Neural progenitor cell (in vitro differentiated cells): ENCODE data around the gene POLDIP3. TPM values are rescaled to one million over a fixed set of nuclear protein-coding genes. Genes with fewer than 3 reads are reported as not detected.

ENCODE experiments used
- DNase-seq: peaks from one replicate; pipeline ENCODE4 v3.0.0-alpha.2; 2016; ENCODE audit warnings: low spot score
- H2AFZ ChIP-seq: fragments of 200-600 bp; sonication (generic); replicated peaks from 2 replicates; pipeline ENCODE4 v1.6.1; 2016; ENCODE audit warnings: antibody characterized with exemption
- H3F3A ChIP-seq: fragments of 200-600 bp; sonication (generic); 2 replicates; pipeline ENCODE4 v1.6.1; 2016; ENCODE audit warnings: antibody characterized with exemption, low read depth
- H3K27ac ChIP-seq: fragments of 200-600 bp; sonication (generic); 2 replicates; pipeline ENCODE4 v1.5.1; 2016; ENCODE audit warnings: mild to moderate bottlenecking
- H3K27me3 ChIP-seq: fragments of 200-600 bp; sonication (generic); 2 replicates; pipeline ENCODE4 v1.6.1; 2016; ENCODE audit warnings: mild to moderate bottlenecking, moderate library complexity
- H3K36me3 ChIP-seq: fragments of 200-600 bp; sonication (generic); 2 replicates; pipeline ENCODE4 v1.5.1; 2016
- H3K4me1 ChIP-seq: fragments of 200-600 bp; sonication (generic); 2 replicates; pipeline ENCODE4 v1.6.1; 2016; ENCODE audit warnings: mixed run types
- H3K4me2 ChIP-seq: fragments of 200-600 bp; sonication (generic); 2 replicates; pipeline ENCODE4 v1.6.1; 2016
- H3K4me3 ChIP-seq: fragments of 200-600 bp; sonication (generic); 2 replicates; pipeline ENCODE4 v1.5.1; 2016
- H3K79me2 ChIP-seq: fragments of 200-600 bp; sonication (generic); 2 replicates; pipeline ENCODE4 v1.6.1; 2016; ENCODE audit warnings: low read depth
- H3K9ac ChIP-seq: fragments of 200-600 bp; sonication (generic); 2 replicates; pipeline ENCODE4 v1.6.1; 2016
- H3K9me3 ChIP-seq: fragments of 200-600 bp; sonication (generic); 2 replicates; pipeline ENCODE4 v1.5.1; 2016; ENCODE audit warnings: low read depth
- H4K20me1 ChIP-seq: fragments of 200-600 bp; sonication (generic); 2 replicates; pipeline ENCODE4 v1.6.1; 2016; ENCODE audit warnings: low read depth
- H3K27ac Mint-ChIP-seq: 3 replicates; pipeline ENCODE4 v1.8.0; 2021; ENCODE audit warnings: mixed read lengths
- H3K27me3 Mint-ChIP-seq: 2 replicates; pipeline ENCODE4 v1.8.0; 2022; ENCODE audit warnings: low read depth, mild to moderate bottlenecking, inconsistent platforms, moderate library complexity, mixed read lengths; ENCODE audit not compliant: insufficient read depth
- H3K36me3 Mint-ChIP-seq: 3 replicates; pipeline ENCODE4 v1.8.0; 2021; ENCODE audit warnings: mixed read lengths
- H3K4me1 Mint-ChIP-seq: 3 replicates; pipeline ENCODE4 v1.8.0; 2021; ENCODE audit warnings: mixed read lengths
- H3K4me3 Mint-ChIP-seq: 3 replicates; pipeline ENCODE4 v1.8.0; 2021; ENCODE audit warnings: mild to moderate bottlenecking, moderate library complexity, mixed read lengths
- H3K9me3 Mint-ChIP-seq: 3 replicates; pipeline ENCODE4 v1.8.0; 2020; ENCODE audit warnings: mixed read lengths
- EZH2 ChIP-seq: fragments of 200-600 bp; sonication (generic); IDR thresholded peaks from 2 replicates; pipeline ENCODE4 v1.6.1; 2017; ENCODE audit warnings: antibody characterized with exemption, mild to moderate bottlenecking, moderate library complexity
- EZH2phosphoT487 ChIP-seq: fragments of 200-600 bp; sonication (generic); IDR thresholded peaks from 2 replicates; pipeline ENCODE4 v1.6.1; 2017; ENCODE audit warnings: antibody characterized with exemption
- total RNA-seq: library from RNA; depleted of rRNA; stranded (reverse); fragments of >200 nt; gene quantifications from 2 replicates; pipeline ENCODE4 v1.2.3, GENCODE V29; 2015; ENCODE audit warnings: low replicate concordance
- TF ChIP-seq, protein P1 (sequence below): fragments of 200-600 bp; sonication (generic); IDR thresholded peaks from 2 replicates; pipeline ENCODE4 v1.5.1; 2017; ENCODE audit warnings: antibody characterized with exemption, mild to moderate bottlenecking

The POLDIP3 gene
- total RNA-seq, 1 donor from 2014 or later, result 37.8 TPM

DNA sequence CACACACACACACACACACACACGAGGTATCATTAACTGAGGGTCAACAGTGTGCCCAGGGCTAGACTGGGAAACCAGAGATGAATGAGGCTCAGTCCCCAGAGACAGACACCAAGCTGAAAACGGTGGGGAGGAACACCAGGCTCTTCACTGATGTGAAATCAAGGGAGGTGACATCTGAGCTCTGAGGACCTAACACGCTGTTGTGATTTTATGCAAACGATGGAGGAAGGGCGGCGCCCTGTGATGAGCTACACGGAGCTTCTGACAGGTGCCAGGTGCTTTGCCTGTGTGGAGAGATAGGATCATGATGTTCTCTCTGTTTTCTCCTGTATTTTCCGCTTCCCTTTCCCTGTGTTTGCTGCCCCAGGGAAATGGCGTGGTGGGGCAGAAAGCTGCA, 41.0 kb upstream of the POLDIP3 start:
- Histone ChIP-seq H3K36me3 (no peaks in the 10 kb centered on the region), H3K4me2 (no peak overlapping the region), H3K4me3 (no peak overlapping the region), H3K9me3 (no peaks in the 10 kb centered on the region), H4K20me1 (no peaks in the 10 kb centered on the region), H3K9ac (no peak overlapping the region), H3K27ac (no peak overlapping the region), H3K79me2 (no peaks in the 10 kb centered on the region), H3K4me1 (no peaks in the 10 kb centered on the region), H3K27me3 (no peaks in the 10 kb centered on the region), H3F3A (peaks cover 15% of the 10 kb centered on the region), H2AFZ (no peak overlapping the region)
- no peak for DNase-seq
- no peaks in the 10 kb centered on the region for H3K36me3 Mint-ChIP-seq
- no peak overlapping the region for H3K4me3 Mint-ChIP-seq
- TF ChIP-seq, protein P1, sequence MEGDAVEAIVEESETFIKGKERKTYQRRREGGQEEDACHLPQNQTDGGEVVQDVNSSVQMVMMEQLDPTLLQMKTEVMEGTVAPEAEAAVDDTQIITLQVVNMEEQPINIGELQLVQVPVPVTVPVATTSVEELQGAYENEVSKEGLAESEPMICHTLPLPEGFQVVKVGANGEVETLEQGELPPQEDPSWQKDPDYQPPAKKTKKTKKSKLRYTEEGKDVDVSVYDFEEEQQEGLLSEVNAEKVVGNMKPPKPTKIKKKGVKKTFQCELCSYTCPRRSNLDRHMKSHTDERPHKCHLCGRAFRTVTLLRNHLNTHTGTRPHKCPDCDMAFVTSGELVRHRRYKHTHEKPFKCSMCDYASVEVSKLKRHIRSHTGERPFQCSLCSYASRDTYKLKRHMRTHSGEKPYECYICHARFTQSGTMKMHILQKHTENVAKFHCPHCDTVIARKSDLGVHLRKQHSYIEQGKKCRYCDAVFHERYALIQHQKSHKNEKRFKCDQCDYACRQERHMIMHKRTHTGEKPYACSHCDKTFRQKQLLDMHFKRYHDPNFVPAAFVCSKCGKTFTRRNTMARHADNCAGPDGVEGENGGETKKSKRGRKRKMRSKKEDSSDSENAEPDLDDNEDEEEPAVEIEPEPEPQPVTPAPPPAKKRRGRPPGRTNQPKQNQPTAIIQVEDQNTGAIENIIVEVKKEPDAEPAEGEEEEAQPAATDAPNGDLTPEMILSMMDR, result no peak
- TF ChIP-seq EZH2phosphoT487 (no peak), EZH2 (no peak)
- peaks cover 7% of the 10 kb centered on the region for H3K4me1 Mint-ChIP-seq
- peaks cover 2% of the 10 kb centered on the region for H3K27me3 Mint-ChIP-seq
- H3K9me3 Mint-ChIP-seq, result no peaks in the 10 kb centered on the region
- no peak overlapping the region for H3K27ac Mint-ChIP-seq

DNA sequence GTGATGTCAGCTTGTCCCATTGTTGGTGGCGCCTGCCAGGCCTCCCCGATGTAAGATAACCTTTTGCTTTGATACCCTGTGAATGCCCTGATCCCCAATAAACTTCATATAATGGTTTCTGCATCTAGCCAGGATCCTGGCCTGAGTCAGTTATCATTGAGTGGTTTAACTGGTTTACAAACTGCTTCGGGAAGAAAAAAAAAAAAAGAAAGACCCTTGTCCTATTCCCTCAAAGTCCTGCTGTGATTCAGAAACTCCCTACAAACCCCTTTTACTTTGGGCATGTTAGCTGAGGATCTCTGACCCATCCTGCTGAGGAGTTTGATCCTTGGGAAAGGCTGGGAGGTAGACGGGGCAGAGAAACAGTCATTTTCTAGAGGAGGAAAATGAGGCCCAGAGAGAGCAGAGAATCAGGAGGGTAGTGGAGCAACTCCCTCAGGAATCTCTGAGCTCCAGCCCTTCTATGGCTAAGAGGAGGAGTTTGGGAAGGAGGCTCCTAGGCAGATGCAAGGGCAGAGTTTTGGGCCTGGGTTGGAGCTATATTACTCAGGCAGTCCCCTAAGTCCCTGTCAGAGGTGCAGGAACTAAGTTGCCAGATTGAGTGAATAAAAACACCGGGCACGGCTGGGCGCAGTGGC, 39.9 kb upstream of the POLDIP3 start:
- Histone ChIP-seq H3K4me1 (no peaks in the 10 kb centered on the region), H3K36me3 (no peaks in the 10 kb centered on the region), H3K4me3 (no peak overlapping the region), H3K27ac (no peak overlapping the region), H3K27me3 (no peaks in the 10 kb centered on the region), H3K4me2 (no peak overlapping the region), H3F3A (peaks cover 15% of the 10 kb centered on the region), H4K20me1 (no peaks in the 10 kb centered on the region), H2AFZ (peak overlapping the region; percentile 32), H3K79me2 (no peaks in the 10 kb centered on the region), H3K9ac (no peak overlapping the region), H3K9me3 (no peaks in the 10 kb centered on the region)
- Mint-ChIP-seq H3K27me3 (peaks cover 2% of the 10 kb centered on the region), H3K9me3 (no peaks in the 10 kb centered on the region), H3K36me3 (no peaks in the 10 kb centered on the region), H3K4me1 (peaks cover 7% of the 10 kb centered on the region), H3K4me3 (no peak overlapping the region), H3K27ac (no peak overlapping the region)
- DNase-seq, result no peak
- TF ChIP-seq EZH2, result no peak
- TF ChIP-seq, protein P1, result no peak
- TF ChIP-seq EZH2phosphoT487, result no peak

DNA sequence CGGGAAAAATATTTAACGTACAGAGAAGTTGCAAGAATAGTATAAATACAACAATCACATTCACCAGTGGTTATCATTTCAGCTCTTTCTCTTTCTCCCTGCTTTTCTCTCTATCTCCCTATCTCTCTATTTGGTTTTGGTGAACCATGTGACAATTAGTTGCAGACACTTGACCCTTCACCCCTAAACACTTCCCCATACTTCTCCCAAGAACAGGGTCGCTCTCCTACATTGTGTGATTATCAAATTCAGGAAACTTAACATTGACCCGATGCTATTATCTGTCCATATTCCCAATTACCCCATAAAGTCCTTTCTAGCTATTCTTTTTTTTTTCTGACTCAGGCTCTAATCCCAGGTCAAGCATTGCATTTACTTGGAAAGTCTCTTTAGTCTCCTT, 39.3 kb upstream of the POLDIP3 start:
- Mint-ChIP-seq H3K27me3 (peaks cover 2% of the 10 kb centered on the region), H3K4me1 (peaks cover 7% of the 10 kb centered on the region), H3K27ac (no peak overlapping the region), H3K36me3 (no peaks in the 10 kb centered on the region), H3K4me3 (peak overlapping the region; percentile 8), H3K9me3 (no peaks in the 10 kb centered on the region)
- no peaks in the 10 kb centered on the region for H3K9me3 ChIP-seq
- no peaks in the 10 kb centered on the region for H3K27me3 ChIP-seq
- no peak overlapping the region for H3K27ac ChIP-seq
- no peak for DNase-seq
- H3K9ac ChIP-seq, result no peak overlapping the region
- TF ChIP-seq EZH2, result no peak
- TF ChIP-seq, protein P1, result no peak
- TF ChIP-seq EZH2phosphoT487, result no peak
- H4K20me1 ChIP-seq, result no peaks in the 10 kb centered on the region
- no peaks in the 10 kb centered on the region for H3K4me1 ChIP-seq
- no peak overlapping the region for H2AFZ ChIP-seq
- no peaks in the 10 kb centered on the region for H3K79me2 ChIP-seq
- peaks cover 15% of the 10 kb centered on the region for H3F3A ChIP-seq
- H3K4me3 ChIP-seq, result no peak overlapping the region
- H3K36me3 ChIP-seq, result no peaks in the 10 kb centered on the region
- no peak overlapping the region for H3K4me2 ChIP-seq
